C1 segment of cervical spinal cord (tissue), 14 donors: ENCODE measurements around the gene SPACA9.

Experiments used
- DNase-seq, 14 donors: peaks; one replicate each; lab custom pipeline; 2025; lab: John Stamatoyannopoulos, UW

SPACA9 gene

GRCh38 chr9:132863096-132863495, 15.6 kb upstream of the SPACA9 start:
- DNase-seq = no peak

GRCh38 chr9:132864277-132864676, 14.4 kb upstream of the SPACA9 start:
- DNase-seq = no peak

GRCh38 chr9:132864691-132865090, 14.0 kb upstream of the SPACA9 start:
- peak in 1 of 14 donors; percentile 59 for DNase-seq

GRCh38 chr9:132866898-132867297, 11.8 kb upstream of the SPACA9 start:
- DNase-seq = no peak

GRCh38 chr9:132869266-132869665, 9.4 kb upstream of the SPACA9 start:
- DNase-seq = no peak

- DNase-seq = no peak
Measured at GRCh38 chr9:132873403-132873802, 5.3 kb upstream of the SPACA9 start.

- DNase-seq = no peak
Measured at GRCh38 chr9:132875159-132875558, 3.5 kb upstream of the SPACA9 start.

GRCh38 chr9:132876849-132877248, 1.8 kb upstream of the SPACA9 start:
- no peak for DNase-seq

GRCh38 chr9:132877458-132877823, 1.3 kb upstream of the SPACA9 start:
- DNase-seq = no peak

- DNase-seq = peak in 12 of 14 donors; percentile 32 to 82 (median 46)
Measured at GRCh38 chr9:132877824-132878694, 639 bp upstream of the SPACA9 start, which contains the start of gene AK8. Gene AK8 (minus strand): TSS chr9:132878284. CDS start chr9:132878255, 29 bp downstream.

- DNase-seq = no peak
Measured at GRCh38 chr9:132879457-132880323, 992 bp downstream of the SPACA9 start.

- peak in 1 of 14 donors; percentile 27 for DNase-seq
Measured at GRCh38 chr9:132880324-132880661, 1.6 kb downstream of the SPACA9 start.

GRCh38 chr9:132881826-132882225, 3.1 kb downstream of the SPACA9 start:
- no peak for DNase-seq

GRCh38 chr9:132882616-132883015, 3.9 kb downstream of the SPACA9 start:
- DNase-seq = no peak

GRCh38 chr9:132883349-132884294, 4.9 kb downstream of the SPACA9 start:
- DNase-seq = no peak

- no peak for DNase-seq
Measured at GRCh38 chr9:132885720-132886333, 7.1 kb downstream of the SPACA9 start.

- DNase-seq = no peak
Measured at GRCh38 chr9:132886334-132886725, 7.6 kb downstream of the SPACA9 start.

- no peak for DNase-seq
Measured at GRCh38 chr9:132887181-132888120, 8.8 kb downstream of the SPACA9 start.

GRCh38 chr9:132888151-132888550, 9.5 kb downstream of the SPACA9 start:
- DNase-seq = no peak

- DNase-seq = no peak
Measured at GRCh38 chr9:132892400-132892799, 13.7 kb downstream of the SPACA9 start.
